Thyroid gland (tissue), 4 donors: ENCODE measurements around the gene DNHD1. TPM values are rescaled to one million over a fixed set of nuclear protein-coding genes. Genes with fewer than 3 reads are reported as not detected.

Experiments
- DNase-seq, 2 donors: peaks; one replicate each; pipeline ENCODE4 v3.0.0-alpha.2; 2019
- H3K27ac ChIP-seq, 3 donors: fragments of 200-600 bp; sonication (generic); 1 replicate in 2 of 3; 2 replicates in 1 of 3; pipeline ENCODE4 v1.5.1; 2016 to 2019; ENCODE audit warnings: mild to moderate bottlenecking in 1 of 3, moderate library complexity in 1 of 3
- H3K27me3 ChIP-seq: fragments of 200-600 bp; sonication (generic); one replicate; pipeline ENCODE4 v1.5.1; 2019
- H3K36me3 ChIP-seq, 2 donors: fragments of 200-600 bp; sonication (generic); one replicate each; pipeline ENCODE4 v1.5.1; 2016 to 2019
- H3K4me1 ChIP-seq, 2 donors: fragments of 200-600 bp; sonication (generic); one replicate each; pipeline ENCODE4 v1.5.1; 2017 to 2019
- H3K4me3 ChIP-seq, 3 donors: fragments of 200-600 bp; sonication (generic); replicated peaks in 1 of 3; 1 replicate in 2 of 3; 2 replicates in 1 of 3; pipeline ENCODE4 v1.5.1; 2016; ENCODE audit warnings: mild to moderate bottlenecking in 1 of 3
- H3K9me3 ChIP-seq: fragments of 200-600 bp; sonication (generic); one replicate; pipeline ENCODE4 v1.5.1; 2017
- POLR2A ChIP-seq, 2 donors: fragments of 450-650 bp; IDR thresholded peaks; one replicate each; pipeline ENCODE4 v1.6.1; 2017; ENCODE audit warnings: antibody characterized with exemption in 2 of 2, mild to moderate bottlenecking in 2 of 2, moderate library complexity in 1 of 2
- WGBS, 2 donors: methylation state at CpG; one replicate each; pipeline ENCODE4 v1.1.5; 2017; 5-methylcytosine and 5-hydroxymethylcytosine counted together
- intact Hi-C: fragments of 100-400 bp; cut with DNase I; formaldehyde crosslinking; loops from one replicate; pipeline ENCODE4 v1.15.1; 2023
- total RNA-seq, 4 donors: library from RNA; depleted of rRNA; stranded (reverse); fragments of >200 nt; gene quantifications; one replicate each; pipeline ENCODE4 v1.2.3, GENCODE V29; 2016
- TF ChIP-seq, protein P1 (sequence below), 6 experiments: fragments of 200-600 bp in 3 of 6; fragments of 450-650 bp in 3 of 6; sonication (generic) in 3 of 6; IDR thresholded peaks; one replicate each; pipeline ENCODE4 v1.5.1; 2016 to 2019; ENCODE audit warnings: antibody characterized with exemption in 6 of 6, mild to moderate bottlenecking in 2 of 6, inconsistent platforms in 1 of 6, moderate library complexity in 1 of 6

DNHD1 gene, protein sequence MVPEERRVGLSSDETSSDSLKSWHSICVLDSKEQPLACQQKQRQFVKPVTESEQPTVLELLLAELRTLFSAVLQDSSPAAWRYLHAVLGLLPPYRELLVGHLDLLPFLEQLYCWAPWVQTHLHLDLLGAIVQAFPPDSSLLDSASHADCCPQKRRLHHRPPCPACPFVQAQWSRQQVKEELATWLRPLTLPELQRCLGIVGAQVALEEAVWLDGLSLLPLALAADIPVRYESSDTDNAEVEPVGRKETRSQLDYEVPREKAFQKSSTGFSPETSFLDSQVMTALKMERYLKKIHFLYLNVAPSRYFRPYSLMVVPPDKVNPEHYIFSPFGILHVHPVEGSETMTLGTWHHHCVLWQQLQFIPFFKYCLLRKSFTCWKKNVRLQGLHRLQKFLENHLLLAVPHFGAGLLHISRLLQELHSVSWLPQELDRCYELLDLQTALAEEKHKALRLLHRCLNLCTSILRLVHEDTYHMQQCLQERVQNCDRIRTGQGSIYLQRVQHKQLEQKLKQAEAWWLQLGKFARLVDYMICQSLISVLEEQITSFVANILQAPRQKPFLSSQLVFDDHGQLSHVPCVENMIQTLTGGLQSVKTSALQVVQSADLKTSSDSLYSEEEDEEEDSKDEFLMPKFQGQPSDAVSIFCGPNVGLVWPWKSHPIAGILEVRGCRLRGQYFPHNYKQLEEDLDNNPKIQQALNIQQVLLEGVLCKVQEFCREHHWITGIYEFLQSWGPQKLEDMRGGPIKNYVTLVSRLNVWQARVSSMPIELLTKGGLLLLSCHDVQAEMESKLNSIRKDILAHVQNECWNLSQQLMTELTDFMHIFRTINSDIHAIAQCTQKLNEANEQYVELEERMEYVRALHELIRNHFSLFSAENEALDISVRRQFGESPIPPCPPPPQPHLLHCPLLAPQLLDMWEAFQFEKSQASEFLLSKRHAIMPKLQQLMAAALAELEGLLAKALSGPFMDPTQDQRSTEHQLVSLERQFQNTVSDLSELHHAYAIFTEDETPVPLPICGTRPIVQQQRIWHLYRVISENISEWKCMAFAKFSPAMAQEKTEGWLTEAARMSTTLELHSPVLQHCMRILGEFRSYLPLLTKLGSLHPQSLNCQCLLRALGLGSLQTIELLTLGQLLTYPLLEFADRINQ (N-terminal part only)
- total RNA-seq, result 10 to 100 TPM; 10.9 to 21.8 (median 14.9) TPM

DNA sequence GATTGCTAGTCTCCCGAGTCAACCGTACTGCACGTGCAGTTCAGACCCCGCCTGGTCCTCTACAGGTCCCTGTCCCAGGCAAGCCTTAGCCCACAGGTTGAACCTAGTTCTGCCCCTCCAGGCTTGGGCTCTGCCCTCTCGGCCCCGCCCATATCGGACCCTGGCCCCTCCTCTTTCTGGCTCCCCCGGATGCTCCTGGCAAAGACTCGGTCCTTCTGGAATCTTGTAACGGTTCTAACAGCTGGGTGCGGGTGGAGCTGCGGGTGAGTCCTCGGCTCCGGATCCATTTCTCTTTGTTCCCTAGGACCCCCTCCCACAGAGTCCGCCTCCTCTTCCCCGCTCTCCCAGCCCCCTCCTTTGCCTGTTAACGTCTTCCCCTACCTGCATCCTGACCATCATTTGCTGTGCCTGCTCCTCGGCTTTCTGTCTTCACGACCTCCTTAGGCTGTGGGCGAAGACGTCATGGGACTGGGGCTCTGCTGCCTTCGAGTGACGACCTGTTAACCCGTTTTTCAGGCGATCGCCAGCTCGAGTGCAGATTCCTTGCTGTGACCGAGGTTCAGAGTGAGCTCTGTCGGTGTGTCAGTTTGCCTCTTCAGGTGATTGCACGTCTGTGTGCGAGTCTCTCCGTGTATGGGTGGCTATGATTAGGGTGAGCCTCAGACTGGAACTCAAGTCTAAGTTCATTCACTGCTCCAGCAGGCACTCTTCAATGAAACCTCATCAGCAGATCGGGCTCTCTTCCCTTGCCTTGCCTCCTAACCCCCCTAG is at the start of gene DNHD1:
TSS of gene DNHD1 (plus strand) at position 212 of the 771 bp plus-strand sequence. CDS start 936 bp downstream, outside the sequence.
- Histone ChIP-seq H3K4me1 (peaks cover 0 to under 1% of the 10 kb centered on the region in 2 donors), H3K36me3 (no peaks in the 10 kb centered on the region), H3K27ac (no peak within 1 kb of the TSS), H3K27me3 (no peaks in the 10 kb centered on the region), H3K9me3 (no peaks in the 10 kb centered on the region), H3K4me3 (no peak within 1 kb of the TSS)
- 53 to 54% methylated on average over 33 of the region's 33 CpGs for WGBS, 2 donors
- TF ChIP-seq, protein P1, sequence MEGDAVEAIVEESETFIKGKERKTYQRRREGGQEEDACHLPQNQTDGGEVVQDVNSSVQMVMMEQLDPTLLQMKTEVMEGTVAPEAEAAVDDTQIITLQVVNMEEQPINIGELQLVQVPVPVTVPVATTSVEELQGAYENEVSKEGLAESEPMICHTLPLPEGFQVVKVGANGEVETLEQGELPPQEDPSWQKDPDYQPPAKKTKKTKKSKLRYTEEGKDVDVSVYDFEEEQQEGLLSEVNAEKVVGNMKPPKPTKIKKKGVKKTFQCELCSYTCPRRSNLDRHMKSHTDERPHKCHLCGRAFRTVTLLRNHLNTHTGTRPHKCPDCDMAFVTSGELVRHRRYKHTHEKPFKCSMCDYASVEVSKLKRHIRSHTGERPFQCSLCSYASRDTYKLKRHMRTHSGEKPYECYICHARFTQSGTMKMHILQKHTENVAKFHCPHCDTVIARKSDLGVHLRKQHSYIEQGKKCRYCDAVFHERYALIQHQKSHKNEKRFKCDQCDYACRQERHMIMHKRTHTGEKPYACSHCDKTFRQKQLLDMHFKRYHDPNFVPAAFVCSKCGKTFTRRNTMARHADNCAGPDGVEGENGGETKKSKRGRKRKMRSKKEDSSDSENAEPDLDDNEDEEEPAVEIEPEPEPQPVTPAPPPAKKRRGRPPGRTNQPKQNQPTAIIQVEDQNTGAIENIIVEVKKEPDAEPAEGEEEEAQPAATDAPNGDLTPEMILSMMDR (IDR thresholded peaks at IDR 0.05), result no peak
- TF ChIP-seq POLR2A (IDR thresholded peaks at IDR 0.05), result no peak
- intact Hi-C loops, result loop anchor here (10.0 kb wide), 1 partner anchor 102 kb away; the partner anchor contains the start of gene SMPD1
- DNase-seq, result no peak

DNA sequence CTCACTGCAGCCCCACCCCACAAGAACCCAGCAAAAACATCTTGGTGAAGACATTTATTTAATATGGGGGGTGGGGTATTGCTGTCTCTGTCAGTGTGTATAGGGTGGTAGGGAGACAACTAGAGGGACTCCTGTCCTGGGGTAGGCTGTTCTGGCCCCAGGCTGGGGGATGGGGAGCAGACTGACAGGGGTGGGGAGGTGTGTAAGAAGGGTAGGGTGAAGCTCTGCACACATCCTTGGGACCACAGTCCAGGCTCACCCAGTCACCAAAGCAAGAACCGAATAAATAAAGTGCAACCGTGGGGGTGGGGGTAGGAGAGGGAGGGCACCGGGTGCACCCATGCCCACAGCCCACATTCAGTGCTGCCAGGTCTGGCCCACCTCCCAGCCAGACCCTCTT is 48.5 kb upstream of the DNHD1 start:
- no peaks in the 10 kb centered on the region for H3K4me1 ChIP-seq
- TF ChIP-seq POLR2A (IDR thresholded peaks at IDR 0.05), result no peak
- TF ChIP-seq, protein P1 (IDR thresholded peaks at IDR 0.05), result no peak
- WGBS, 2 donors, result 83 to 97% methylated on average over 3 of the region's 3 CpGs
- H3K27ac ChIP-seq, result no peak overlapping the region
- DNase-seq, result no peak
- no peak overlapping the region for H3K4me3 ChIP-seq
- intact Hi-C loops, result no loop called here
- peaks cover 16 to 27% of the 10 kb centered on the region in 2 donors for H3K36me3 ChIP-seq
- no peaks in the 10 kb centered on the region for H3K27me3 ChIP-seq
- H3K9me3 ChIP-seq, result no peaks in the 10 kb centered on the region

- Histone ChIP-seq H3K4me3 (no peak overlapping the region), H3K27me3 (no peaks in the 10 kb centered on the region), H3K36me3 (peaks cover 36 to 53% of the 10 kb centered on the region in 2 donors), H3K4me1 (no peaks in the 10 kb centered on the region), H3K9me3 (no peaks in the 10 kb centered on the region), H3K27ac (no peak overlapping the region)
- DNase-seq, result no peak
- TF ChIP-seq, protein P1 (IDR thresholded peaks at IDR 0.05), result no peak
- TF ChIP-seq POLR2A (IDR thresholded peaks at IDR 0.05), result no peak
- intact Hi-C loops, result no loop called here
- WGBS, 2 donors, result 82% methylated on average over 3 of the region's 3 CpGs
Observed at GRCh38 chr11:6452219-6452618, 44.9 kb upstream of the DNHD1 start.

DNA sequence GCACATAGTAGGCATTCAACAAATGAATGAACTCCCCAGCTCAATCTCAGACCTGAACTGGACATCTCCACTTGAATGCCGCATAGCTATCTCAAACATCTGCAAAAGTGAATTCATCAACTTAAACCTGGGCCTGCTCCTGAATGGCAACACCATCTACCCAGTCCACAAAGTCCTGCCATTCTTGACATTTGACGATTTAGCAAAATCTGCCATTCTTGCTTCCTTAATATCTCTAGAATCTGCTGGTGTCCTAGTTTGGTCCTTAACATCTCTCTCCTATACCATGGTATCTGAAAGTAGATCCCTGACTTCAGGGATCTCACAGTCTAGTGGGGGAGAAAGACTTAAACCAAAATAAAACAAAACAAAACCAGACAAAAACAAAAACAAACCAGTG is 43.9 kb upstream of the DNHD1 start:
- H3K36me3 ChIP-seq, result peaks cover 37 to 61% of the 10 kb centered on the region in 2 donors
- no peaks in the 10 kb centered on the region for H3K27me3 ChIP-seq
- no peaks in the 10 kb centered on the region for H3K4me1 ChIP-seq
- TF ChIP-seq, protein P1 (IDR thresholded peaks at IDR 0.05), result no peak
- no peak for TF ChIP-seq POLR2A (IDR thresholded peaks at IDR 0.05)
- H3K4me3 ChIP-seq, result no peak overlapping the region
- H3K27ac ChIP-seq, result no peak overlapping the region
- WGBS, 2 donors, result 97% methylated on average over 2 of the region's 2 CpGs
- H3K9me3 ChIP-seq, result no peaks in the 10 kb centered on the region
- DNase-seq, result no peak
- intact Hi-C loops, result no loop called here
